ENCODE results near the gene ABAT. TPM values are rescaled to one million over a fixed set of nuclear protein-coding genes. Genes with fewer than 3 reads are reported as not detected.

The ABAT gene
- total RNA-seq, 2 experiments from 2014 or later: 5.4 to 6.0 TPM

- Mint-ChIP-seq H3K27ac (no peak overlapping the region), H3K9me3 (ENCODE audit: low read depth) (peaks cover 3% of the 10 kb centered on the region), H3K36me3 (ENCODE audit: low read depth) (peaks cover 4% of the 10 kb centered on the region), H3K27me3 (no peaks in the 10 kb centered on the region), H3K4me1 (no peaks in the 10 kb centered on the region), H3K4me3 (no peak overlapping the region)
- DNase-seq (no peak), ATAC-seq (no peak)
- ChIA-PET POLR2A (no interaction called here), CTCF (interaction anchor here (0.9 kb wide), 1 partner anchor 67 kb away, joined by 3 read pairs; no protein-coding TSS in a partner anchor)
- intact Hi-C loops (cut with DNase I, micrococcal nuclease): no loop called here
Measured at GRCh38 chr16:8712589-8713361, 38.4 kb downstream of the ABAT start.

GRCh38 chr16:8713635-8714172 lies 39.3 kb downstream of the ABAT start:
- Mint-ChIP-seq H3K27me3 (no peaks in the 10 kb centered on the region), H3K27ac (no peak overlapping the region), H3K9me3 (ENCODE audit: low read depth) (peaks cover 3% of the 10 kb centered on the region), H3K4me3 (no peak overlapping the region), H3K36me3 (ENCODE audit: low read depth) (peaks cover 6% of the 10 kb centered on the region), H3K4me1 (no peaks in the 10 kb centered on the region)
- ChIA-PET CTCF (interaction anchor here (0.7 kb wide), 1 partner anchor 952 kb away, joined by 3 read pairs; no protein-coding TSS in a partner anchor), POLR2A (no interaction called here)
- ATAC-seq (no peak), DNase-seq (no peak)
- intact Hi-C loops (cut with DNase I, micrococcal nuclease): no loop called here

GRCh38 chr16:8714174-8714573 lies 39.8 kb downstream of the ABAT start:
- H3K27me3 Mint-ChIP-seq: no peaks in the 10 kb centered on the region
- no peak overlapping the region for H3K4me3 Mint-ChIP-seq
- no peak for DNase-seq
- peaks cover 3% of the 10 kb centered on the region for H3K9me3 Mint-ChIP-seq (ENCODE audit: low read depth)
- H3K4me1 Mint-ChIP-seq: no peaks in the 10 kb centered on the region
- intact Hi-C loops (cut with DNase I, micrococcal nuclease): no loop called here
- H3K36me3 Mint-ChIP-seq (ENCODE audit: low read depth): peaks cover 6% of the 10 kb centered on the region
- CTCF ChIA-PET: interaction anchor here (0.7 kb wide), 1 partner anchor 952 kb away, joined by 3 read pairs; no protein-coding TSS in a partner anchor
- POLR2A ChIA-PET: no interaction called here
- H3K27ac Mint-ChIP-seq: no peak overlapping the region
- ATAC-seq: no peak

GRCh38 chr16:8714807-8715206 lies 40.4 kb downstream of the ABAT start:
- Mint-ChIP-seq H3K9me3 (ENCODE audit: low read depth) (peaks cover 3% of the 10 kb centered on the region), H3K4me1 (no peaks in the 10 kb centered on the region), H3K36me3 (ENCODE audit: low read depth) (peaks cover 6% of the 10 kb centered on the region), H3K27ac (no peak overlapping the region), H3K4me3 (no peak overlapping the region), H3K27me3 (no peaks in the 10 kb centered on the region)
- POLR2A ChIA-PET: no interaction called here
- intact Hi-C loops (cut with DNase I, micrococcal nuclease): no loop called here
- ATAC-seq (no peak), DNase-seq (no peak)
- CTCF ChIA-PET: no interaction called here

DNA sequence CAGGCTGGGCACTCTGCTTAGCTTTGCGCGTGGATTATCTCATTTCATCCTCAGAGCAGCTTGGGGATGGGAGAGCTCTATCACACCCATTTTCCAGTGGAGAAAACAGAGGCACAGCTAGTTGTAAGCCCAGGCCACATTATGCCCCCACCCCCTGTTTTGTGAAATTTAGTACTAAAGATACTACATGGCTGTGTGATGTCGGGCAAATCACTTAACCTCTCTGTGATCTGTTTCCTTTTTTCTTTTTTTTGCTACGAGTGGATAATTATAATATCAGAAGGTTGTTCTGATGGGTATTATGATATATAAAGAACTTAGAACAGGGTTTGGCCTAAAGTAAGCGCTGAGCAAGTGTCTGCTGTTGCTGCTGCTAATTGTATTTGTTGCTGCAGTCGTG lies 41.6 kb downstream of the ABAT start:
- ChIA-PET CTCF (no interaction called here), POLR2A (no interaction called here)
- H3K4me1 Mint-ChIP-seq: no peaks in the 10 kb centered on the region
- H3K9me3 Mint-ChIP-seq (ENCODE audit: low read depth): peaks cover 3% of the 10 kb centered on the region
- intact Hi-C loops (cut with DNase I, micrococcal nuclease): no loop called here
- H3K36me3 Mint-ChIP-seq (ENCODE audit: low read depth): peaks cover 6% of the 10 kb centered on the region
- ATAC-seq: no peak
- no peak overlapping the region for H3K4me3 Mint-ChIP-seq
- no peak overlapping the region for H3K27ac Mint-ChIP-seq
- no peak for DNase-seq
- H3K27me3 Mint-ChIP-seq: no peaks in the 10 kb centered on the region

- ATAC-seq (no peak), DNase-seq (no peak)
- POLR2A ChIA-PET: no interaction called here
- H3K27ac Mint-ChIP-seq: no peak overlapping the region
- no peaks in the 10 kb centered on the region for H3K4me1 Mint-ChIP-seq
- CTCF ChIA-PET: interaction anchor here (0.6 kb wide), 2 partner anchors 17 to 196 kb away, joined by 3 to 4 read pairs; no protein-coding TSS in a partner anchor
- peaks cover 3% of the 10 kb centered on the region for H3K9me3 Mint-ChIP-seq (ENCODE audit: low read depth)
- intact Hi-C loops (cut with DNase I, micrococcal nuclease): no loop called here
- no peaks in the 10 kb centered on the region for H3K27me3 Mint-ChIP-seq
- H3K4me3 Mint-ChIP-seq: no peak overlapping the region
- H3K36me3 Mint-ChIP-seq (ENCODE audit: low read depth): peaks cover 6% of the 10 kb centered on the region
Measured at GRCh38 chr16:8716592-8716991, 42.2 kb downstream of the ABAT start.

DNA sequence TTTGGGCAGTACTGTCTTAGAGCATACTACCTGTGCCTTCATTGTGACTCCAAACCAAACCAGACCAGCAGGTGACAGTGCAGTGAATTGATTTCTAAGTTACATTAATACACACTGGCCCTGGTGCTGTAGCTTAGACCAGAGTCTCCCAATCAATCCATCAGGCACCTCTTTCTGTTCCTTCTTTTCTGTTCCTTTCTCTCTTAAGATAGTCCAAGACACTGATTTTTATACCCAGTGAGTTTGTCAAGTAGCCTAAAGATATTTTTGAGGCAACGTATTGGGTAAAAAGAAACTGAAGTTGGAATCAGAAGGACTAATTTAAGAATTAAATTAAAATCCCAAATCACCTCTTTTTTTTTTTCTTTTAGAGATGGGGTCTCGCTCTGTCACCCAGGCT lies 43.1 kb downstream of the ABAT start:
- H3K27me3 Mint-ChIP-seq: no peaks in the 10 kb centered on the region
- DNase-seq: no peak
- H3K4me3 Mint-ChIP-seq: no peak overlapping the region
- H3K27ac Mint-ChIP-seq: no peak overlapping the region
- ATAC-seq: no peak
- intact Hi-C loops (cut with DNase I, micrococcal nuclease): no loop called here
- ChIA-PET CTCF (no interaction called here), POLR2A (no interaction called here)
- no peaks in the 10 kb centered on the region for H3K4me1 Mint-ChIP-seq
- H3K9me3 Mint-ChIP-seq (ENCODE audit: low read depth): peaks cover 3% of the 10 kb centered on the region
- peaks cover 6% of the 10 kb centered on the region for H3K36me3 Mint-ChIP-seq (ENCODE audit: low read depth)

- Mint-ChIP-seq H3K4me1 (no peaks in the 10 kb centered on the region), H3K9me3 (ENCODE audit: low read depth) (peaks cover 3% of the 10 kb centered on the region), H3K4me3 (no peak overlapping the region), H3K27me3 (no peaks in the 10 kb centered on the region), H3K27ac (no peak overlapping the region), H3K36me3 (ENCODE audit: low read depth) (peaks cover 6% of the 10 kb centered on the region)
- no peak for ATAC-seq
- ChIA-PET POLR2A (no interaction called here), CTCF (interaction anchor here (0.7 kb wide), 1 partner anchor 85 kb away, joined by 3 read pairs; no protein-coding TSS in a partner anchor)
- intact Hi-C loops (cut with DNase I, micrococcal nuclease): no loop called here
- DNase-seq: no peak
Measured at GRCh38 chr16:8717892-8718415, 43.5 kb downstream of the ABAT start.

DNA sequence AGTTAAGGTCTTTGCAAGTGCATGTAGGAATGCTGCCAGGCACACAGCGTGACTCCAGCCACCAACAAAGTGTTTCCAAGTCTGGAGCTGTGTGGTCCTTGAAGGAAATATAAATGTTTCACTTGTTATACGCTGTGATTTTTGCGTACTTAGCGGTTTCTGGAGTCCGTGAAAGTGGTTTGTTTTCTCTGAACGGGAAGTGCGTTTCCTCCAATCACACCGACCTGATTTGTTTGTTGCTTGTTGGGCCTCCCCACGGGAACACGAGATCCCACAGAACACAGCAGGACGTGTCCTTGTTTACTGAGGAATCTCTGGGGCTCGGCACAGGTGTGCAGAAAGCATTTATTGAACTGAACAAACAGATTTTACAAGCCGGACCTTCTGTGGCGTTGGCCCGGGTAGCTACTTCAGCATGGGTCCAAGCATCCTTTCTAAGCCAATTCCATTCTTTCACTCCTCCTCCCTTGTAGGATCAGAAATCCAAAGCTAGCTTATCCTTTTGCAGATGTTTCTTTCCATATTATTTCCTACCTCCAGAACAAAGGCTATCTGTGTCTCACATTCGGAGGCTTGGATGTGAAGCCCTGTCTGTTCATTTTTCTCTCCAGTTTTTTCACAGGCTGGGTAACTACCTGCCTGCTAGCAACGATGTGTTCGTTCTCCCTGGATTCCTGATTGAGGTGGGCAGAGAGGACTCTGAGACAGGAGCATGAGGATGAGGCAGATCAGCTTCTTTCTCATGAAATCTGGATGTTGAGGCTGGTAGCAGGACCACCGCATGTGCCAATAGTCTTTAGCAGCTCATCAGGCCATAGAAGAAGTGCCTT lies 44.6 kb downstream of the ABAT start:
- no peak overlapping the region for H3K27ac Mint-ChIP-seq
- no peaks in the 10 kb centered on the region for H3K4me1 Mint-ChIP-seq
- H3K36me3 Mint-ChIP-seq (ENCODE audit: low read depth): peaks cover 6% of the 10 kb centered on the region
- H3K27me3 Mint-ChIP-seq: no peaks in the 10 kb centered on the region
- CTCF ChIA-PET: no interaction called here
- no peak for ATAC-seq
- intact Hi-C loops (cut with DNase I, micrococcal nuclease): no loop called here
- no peak overlapping the region for H3K4me3 Mint-ChIP-seq
- H3K9me3 Mint-ChIP-seq (ENCODE audit: low read depth): peaks cover 3% of the 10 kb centered on the region
- DNase-seq: no peak
- POLR2A ChIA-PET: interaction anchor here (0.8 kb wide), 1 partner anchor 29 kb away, joined by 3 read pairs; no protein-coding TSS in a partner anchor

DNA sequence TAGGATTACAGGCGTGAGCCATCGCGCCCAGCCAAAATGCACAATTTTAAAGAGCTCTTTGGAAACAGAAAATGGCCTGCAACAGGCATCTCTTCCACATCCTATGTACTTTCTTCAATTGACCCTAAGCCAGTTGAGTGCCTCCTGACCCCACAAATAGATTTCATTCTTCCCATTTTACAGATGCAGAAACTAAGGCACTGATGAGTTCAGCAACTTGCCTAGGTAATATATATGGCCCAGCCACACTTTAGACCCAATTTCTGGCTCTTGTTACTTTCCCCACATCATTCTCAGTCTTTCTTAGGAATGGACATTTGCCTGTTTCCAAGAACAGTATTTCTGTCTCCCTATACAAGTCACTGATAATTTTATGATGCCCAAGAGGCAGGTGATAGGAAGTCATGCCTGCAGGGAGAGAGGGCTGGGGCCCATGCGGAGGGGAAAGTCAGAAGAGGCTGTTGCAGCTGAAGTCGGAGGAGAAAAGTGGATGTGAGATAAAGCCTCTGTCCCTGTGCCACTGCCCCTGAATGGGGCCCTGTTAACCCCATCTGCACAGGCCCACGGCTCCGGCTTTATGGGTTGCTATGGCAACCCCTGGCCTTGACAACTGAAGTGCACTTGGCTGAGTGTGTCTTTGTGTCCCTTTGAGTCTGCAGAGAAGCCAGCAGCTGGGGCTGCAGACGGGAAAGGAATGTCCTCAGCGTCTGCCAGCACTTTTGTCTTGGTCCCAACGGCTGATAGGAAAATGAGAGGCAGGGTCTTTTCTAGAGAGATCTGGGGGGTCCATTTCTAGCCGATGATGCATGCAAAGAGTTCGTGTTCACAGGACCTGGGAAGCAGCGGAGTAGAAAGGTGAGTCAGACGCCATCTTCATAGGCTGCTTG lies 45.9 kb downstream of the ABAT start:
- ATAC-seq (no peak), DNase-seq (no peak)
- CTCF ChIA-PET: no interaction called here
- Mint-ChIP-seq H3K36me3 (ENCODE audit: low read depth) (peaks cover 3% of the 10 kb centered on the region), H3K9me3 (ENCODE audit: low read depth) (peaks cover 3% of the 10 kb centered on the region), H3K4me3 (no peak overlapping the region), H3K4me1 (no peaks in the 10 kb centered on the region), H3K27me3 (no peaks in the 10 kb centered on the region), H3K27ac (no peak overlapping the region)
- intact Hi-C loops (cut with DNase I, micrococcal nuclease): no loop called here
- POLR2A ChIA-PET: interaction anchor here (0.6 to 0.8 kb wide), 2 partner anchors 28 to 83 kb away, joined by 3 to 5 read pairs; no protein-coding TSS in a partner anchor

DNA sequence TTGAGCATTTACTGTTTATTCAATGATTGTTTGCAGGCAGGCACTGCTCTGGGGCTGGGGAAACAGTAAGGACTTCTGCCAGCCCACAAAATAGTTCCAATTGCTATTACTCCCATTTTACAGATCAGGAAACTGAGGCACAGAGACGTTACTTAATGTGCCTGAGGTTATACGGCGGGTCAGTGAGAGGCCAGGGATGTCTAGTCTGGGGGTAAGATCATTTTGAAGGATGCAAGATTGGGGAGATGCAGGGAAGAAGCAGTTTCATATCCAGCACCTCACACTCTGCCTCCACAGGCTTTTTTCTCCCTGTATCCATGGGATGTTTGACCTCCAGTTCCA lies 46.5 kb downstream of the ABAT start:
- H3K4me3 Mint-ChIP-seq: no peak overlapping the region
- ChIA-PET POLR2A (no interaction called here), CTCF (no interaction called here)
- ATAC-seq (no peak), DNase-seq (no peak)
- H3K4me1 Mint-ChIP-seq: no peaks in the 10 kb centered on the region
- intact Hi-C loops (cut with DNase I, micrococcal nuclease): no loop called here
- H3K27ac Mint-ChIP-seq: no peak overlapping the region
- peaks cover 3% of the 10 kb centered on the region for H3K9me3 Mint-ChIP-seq (ENCODE audit: low read depth)
- H3K36me3 Mint-ChIP-seq (ENCODE audit: low read depth): peaks cover 3% of the 10 kb centered on the region
- no peaks in the 10 kb centered on the region for H3K27me3 Mint-ChIP-seq
